Measurements from ENCODE around the gene FSD2.

Gene FSD2, protein sequence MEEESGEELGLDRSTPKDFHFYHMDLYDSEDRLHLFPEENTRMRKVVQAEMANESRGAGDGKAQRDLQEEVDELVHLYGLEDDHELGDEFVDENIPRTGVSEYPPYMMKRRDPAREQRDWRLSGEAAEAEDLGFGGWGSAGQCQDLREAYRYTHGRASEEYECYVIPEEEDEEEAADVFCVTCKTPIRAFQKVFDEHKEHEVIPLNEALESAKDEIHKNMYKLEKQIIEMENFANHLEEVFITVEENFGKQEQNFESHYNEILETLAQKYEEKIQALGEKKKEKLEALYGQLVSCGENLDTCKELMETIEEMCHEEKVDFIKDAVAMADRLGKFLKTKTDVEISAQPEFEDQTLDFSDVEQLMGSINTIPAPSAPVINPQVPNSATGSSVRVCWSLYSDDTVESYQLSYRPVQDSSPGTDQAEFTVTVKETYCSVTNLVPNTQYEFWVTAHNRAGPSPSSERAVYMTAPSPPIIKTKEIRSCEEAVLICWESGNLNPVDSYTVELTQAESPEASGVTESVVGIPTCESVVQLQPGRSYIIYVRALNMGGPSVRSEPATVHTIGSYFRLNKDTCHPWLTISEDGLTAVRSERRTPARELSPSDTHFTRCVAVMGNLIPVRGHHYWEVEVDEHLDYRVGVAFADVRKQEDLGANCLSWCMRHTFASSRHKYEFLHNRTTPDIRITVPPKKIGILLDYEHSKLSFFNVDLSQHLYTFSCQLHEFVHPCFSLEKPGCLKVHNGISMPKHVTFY

DNA sequence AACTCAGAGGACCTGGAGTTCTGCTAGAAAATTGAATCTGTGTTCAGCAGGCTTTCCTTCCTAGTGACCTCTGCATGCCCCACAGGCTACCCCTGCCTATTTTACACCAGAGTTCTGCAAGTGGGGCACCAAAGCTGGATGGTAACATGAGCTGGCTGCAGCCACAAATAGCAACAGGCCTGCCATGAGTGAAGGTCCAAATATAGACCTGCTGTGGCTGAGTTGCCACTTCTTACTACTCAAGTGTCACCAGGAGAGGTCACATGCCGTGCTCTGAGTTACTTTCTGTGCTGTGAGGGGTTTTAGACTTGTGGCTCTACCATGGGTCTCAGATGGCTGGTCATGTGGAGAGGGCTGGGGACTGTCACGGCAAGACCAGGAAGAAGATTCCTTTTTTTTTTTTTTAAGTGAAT lies at the start of gene FSD2:
FSD2 (minus strand) TSS at position 76 of the 413 bp plus-strand sequence. CDS start 18,679 bp downstream, outside the sequence.
- DNase-seq, result peak; percentile 86

DNA sequence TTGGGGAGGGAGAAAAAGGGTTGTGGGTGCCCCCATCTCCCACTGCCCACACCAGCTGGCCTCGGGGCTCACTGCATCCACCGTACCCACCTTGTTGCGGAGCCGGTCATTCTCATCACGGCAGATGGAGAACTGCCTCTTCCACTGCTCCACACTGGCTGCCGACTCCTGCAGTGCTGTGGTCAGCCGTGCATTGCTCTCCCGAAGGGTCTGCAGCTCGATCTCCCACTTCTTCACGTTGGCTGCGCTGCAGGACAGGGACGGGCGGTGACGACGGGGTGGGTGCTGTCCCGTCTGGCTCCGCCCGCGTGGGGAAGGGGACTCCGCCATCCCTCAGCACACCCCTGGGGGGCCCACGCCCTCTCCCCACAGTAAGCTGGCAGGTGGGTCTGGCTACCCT lies 48.7 kb upstream of the FSD2 start:
- no peak for DNase-seq

DNA sequence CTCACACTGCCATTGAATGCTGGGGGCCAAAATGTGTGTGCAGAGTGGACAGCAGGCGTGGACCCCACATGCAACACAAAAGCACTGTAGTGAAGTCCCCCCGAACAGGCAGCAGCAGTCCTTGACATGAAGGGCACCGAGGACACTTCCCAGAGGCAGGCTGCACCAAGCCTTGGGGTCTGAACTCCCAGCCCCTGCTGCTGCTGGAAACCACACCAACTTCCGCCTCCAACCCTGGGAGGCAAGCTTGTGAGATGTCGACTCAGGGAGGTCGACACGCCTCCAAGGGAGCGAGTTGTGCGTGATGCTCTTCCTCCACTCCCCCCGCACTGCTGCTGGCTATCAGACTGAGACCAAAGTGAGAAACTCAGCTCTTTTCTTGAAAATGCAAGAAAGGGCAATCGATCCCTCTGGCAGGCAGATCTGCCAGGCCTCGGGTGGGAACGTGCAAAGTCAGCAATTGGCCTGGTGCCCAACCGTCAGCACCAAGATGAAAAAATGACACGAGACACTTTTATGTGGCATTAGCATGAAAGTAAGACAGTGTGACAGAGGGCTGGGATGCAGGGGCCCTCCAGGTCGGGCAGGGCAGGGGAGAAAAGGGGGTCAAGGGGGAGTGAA lies 47.2 kb upstream of the FSD2 start:
- DNase-seq, result peak; percentile 2

DNA sequence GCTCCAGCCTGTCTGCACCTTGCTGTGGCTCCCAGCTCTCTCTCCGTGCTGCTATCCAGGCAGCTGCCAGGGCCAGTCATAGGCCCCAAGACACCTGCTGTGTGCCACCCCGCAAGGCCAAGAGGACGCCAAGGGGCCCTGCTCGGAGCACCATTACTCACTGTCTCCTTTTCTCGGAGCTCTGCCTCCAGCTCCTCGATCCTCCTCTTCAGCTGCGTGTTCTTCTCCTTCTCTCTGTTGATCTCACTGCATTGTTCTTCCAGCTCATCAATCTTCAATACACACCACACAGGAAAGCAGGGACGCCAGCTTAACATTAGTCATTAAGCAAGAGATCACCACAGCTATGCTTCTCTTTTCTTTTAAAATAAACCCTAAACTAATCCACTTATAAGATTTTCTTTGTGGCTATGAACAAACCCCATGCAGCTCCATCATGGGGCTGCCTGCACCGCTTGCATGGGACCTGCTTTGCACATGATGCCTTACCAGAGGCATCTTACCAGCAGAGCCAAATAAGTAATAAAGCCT lies 46.2 kb upstream of the FSD2 start:
- DNase-seq, result peak; percentile 85

DNA sequence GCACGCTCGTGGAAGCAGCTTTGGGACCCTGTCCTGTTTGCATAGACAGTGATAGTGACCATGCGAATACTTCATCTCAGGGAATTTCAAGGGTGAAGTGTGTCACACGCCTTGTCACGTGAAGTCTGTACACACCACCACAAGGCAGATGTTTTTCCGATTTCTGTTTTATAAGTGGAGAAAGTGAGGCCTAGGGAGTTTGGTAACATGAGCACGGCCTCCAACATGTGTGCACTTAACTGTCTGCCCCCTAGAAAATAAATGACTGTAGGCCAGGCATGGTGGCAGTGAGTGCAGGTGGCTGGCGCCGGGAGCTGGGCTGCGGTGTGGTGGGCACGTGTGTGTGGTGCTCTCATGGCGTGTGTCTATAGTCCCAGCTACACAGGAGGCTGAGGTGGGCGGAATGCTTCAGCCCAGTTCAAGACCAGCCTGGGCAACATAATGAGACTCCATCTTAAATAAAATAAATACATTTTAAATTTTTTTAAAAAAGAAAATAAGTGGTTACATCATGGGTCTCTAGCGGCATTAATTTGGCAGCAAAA lies 45.5 kb upstream of the FSD2 start:
- DNase-seq, result no peak

DNA sequence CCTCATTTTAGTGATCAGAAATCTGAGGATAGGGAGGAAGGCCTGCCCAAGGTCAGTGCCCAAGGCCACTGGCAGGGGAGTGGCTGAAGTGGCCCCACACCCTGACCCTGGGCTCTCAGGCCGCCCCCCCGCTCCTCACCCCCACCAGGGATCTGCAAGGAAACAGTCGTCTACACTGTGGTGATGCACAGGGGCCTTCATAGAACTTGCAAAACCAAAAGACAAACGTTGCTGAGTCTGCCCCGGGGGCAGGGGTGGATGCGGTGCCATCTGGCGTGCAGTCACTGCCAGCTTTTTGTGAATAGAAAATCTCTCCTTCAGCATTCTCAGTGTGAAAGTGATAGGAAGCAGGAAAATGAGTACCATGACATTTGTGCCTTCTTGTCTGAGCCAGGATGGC lies 44.9 kb upstream of the FSD2 start:
- no peak for DNase-seq

DNA sequence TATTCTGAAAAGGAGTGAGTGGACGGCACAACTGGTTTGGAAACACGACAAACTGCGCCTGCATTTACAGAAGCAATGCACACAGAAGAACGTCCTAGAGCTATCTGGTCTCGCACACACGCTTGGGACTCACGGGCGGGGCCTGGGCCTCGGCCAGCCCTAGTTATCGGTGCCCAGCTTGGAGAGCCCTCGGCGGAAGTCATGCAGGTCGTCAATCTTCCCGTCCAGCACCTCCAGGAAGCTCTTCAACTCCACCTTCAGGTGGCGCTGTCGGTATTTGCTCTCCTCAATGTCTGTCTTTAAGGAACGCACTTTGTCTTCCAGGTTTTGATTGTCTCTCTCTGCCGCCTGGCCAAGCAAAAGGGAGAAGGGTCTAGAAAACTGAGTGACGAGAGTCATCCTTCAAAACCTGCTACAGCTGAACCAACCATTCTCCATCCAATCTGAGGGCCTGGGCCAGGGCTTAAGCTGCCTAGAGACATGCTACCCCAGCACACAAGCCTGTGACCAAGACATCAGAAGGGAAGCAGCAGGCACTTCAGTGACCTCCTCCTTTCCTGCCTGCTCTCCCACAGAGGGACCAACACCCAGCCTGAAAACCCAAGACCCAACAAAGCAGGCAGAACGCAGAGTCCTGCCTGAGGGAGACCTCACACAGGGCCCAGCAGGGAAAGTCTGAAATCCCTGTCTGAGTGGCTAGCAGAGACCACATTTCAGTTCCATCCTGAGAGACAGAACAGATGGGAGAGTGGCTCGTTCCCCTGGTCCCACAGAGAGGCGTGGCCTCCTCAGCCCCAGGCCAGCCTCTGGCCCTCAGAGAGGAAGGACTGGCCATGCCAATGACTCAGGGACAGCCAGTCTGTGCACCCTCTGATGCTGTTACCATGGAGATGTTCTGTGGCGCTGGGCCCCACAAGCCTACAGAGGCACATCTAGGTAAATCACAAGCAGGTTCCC lies 44.0 kb upstream of the FSD2 start:
- DNase-seq, result peak; percentile 87

DNA sequence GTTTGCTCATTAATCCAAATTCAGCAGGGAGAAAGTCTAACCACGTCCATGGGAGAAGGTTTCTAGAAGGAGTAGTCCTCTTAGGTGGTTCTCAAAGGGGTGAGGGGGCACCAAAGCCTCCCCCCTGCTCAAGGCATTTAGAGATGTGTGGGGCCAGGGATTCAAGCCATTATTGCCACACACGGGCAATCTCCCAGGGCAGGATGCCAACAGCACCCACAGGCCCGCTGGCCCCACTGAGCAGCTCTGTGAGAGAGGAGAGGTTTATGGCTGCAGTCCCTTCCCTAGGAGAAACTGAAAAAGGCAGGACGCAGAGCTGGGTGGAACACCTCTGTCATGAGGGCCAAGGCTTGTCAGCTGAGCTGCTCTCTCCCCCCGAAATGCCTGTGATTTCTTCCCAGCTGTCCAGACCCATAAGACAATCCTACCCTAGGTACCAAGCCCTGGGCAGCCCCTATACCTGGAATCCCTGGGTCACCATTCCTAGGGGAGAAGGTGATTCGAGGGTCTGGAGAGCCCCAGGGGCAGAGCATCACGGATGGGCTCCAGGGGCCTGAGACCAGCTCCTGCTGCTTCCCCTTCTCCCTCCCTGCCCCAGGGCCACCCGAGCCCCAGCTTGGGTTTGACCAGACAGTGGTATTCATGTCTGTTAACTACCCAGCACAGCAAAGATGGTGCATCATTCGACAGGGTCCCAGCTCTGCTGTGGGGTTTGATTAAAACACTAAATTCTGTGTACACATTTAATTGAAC lies 42.5 kb upstream of the FSD2 start:
- no peak for DNase-seq

DNA sequence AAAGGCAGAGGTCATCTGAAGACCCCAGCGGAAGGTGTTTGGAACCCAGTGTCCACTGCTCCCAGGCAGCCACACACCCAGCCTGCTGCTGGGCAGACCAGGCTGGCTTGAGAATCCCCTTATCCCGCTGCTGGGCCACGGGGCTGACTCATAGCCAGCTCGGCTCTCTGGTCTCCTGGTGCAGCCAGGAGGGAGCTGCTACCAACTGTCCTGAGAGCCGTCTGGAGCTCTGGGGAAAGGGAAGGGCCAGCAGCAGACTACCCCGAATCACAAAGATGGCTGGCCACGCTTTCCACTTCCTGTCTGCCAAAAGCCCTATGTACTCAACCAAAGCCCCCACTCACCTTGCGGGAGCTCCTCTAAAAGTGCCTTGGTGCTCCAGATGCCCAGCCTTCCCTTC lies 41.8 kb upstream of the FSD2 start:
- DNase-seq, result no peak

DNA sequence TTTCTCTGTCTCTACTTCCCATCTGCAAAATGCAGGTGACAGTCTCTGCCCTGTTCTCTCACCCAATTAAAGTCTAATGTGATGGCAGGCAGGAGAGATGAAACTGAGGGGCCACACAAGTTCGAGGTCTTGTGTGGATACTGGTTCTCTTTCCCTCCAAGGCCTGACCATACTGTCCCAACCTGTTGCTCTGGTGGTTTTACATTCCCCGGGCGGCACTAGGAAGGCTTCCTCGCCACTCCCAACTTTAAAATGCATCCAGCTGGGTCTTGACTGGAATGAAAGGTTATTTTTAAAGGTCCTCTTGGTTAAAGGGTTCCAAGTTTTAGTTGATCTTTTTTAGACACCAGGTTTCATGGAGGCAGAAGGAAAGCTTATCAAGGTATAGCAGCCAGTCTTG lies 40.8 kb upstream of the FSD2 start:
- DNase-seq, result no peak

DNA sequence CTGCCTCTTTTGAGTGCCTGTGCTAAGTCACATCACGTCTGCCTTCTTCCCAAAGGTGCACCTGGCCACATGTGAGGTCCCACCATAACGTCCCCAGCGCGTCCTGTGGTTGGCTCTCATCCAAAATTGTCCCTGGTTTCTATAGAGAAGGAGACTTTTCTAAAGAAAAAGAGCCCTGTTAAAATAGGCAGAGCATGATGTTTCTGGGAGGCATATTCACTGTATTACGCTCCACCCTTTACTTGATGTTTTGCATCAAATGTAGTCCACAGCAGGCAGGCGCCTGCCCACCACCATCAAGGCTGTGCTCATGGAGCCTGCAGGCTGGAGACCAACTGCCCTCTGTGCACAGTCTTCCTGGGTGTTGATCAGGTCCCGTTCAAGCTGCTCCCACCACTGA lies 39.8 kb upstream of the FSD2 start:
- DNase-seq, result no peak

DNA sequence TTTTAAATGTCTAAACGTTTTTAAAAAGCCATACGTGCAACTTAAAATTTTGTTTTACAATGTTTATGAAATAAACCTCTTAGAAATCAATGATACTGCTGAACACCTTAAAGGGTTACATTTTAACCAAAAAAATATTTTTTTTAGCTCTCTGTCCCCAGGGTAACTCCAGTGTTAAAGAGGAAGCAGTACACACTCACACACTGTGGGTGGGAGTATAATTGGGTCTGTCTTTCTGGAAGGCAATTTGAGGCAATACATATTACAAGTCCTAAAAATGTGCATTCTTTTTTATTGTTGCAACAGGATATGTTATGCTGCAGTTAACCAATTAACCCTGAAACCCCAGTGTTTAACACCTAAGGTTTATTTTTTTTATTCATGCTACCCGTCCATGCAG lies 37.7 kb upstream of the FSD2 start:
- DNase-seq, result peak; percentile 61

DNA sequence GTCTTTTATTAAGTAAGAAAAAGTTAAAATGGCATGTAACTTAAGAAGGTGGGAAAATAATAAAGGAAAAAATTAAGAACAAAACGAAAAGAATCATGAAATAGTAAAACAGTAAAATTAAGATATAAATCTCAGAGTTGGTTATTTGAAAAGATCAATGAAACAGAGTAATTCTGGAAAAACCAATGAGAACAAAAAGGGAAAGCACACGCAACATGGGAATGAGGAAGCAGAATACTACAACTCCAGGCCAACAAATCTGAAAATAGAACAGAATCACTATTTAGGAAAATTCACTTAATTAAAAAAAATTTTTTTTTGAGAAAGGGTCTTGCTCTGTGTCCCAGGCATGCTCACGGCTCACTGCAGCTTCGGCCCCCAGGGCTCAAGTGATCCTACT lies 34.3 kb upstream of the FSD2 start:
- DNase-seq, result no peak

DNA sequence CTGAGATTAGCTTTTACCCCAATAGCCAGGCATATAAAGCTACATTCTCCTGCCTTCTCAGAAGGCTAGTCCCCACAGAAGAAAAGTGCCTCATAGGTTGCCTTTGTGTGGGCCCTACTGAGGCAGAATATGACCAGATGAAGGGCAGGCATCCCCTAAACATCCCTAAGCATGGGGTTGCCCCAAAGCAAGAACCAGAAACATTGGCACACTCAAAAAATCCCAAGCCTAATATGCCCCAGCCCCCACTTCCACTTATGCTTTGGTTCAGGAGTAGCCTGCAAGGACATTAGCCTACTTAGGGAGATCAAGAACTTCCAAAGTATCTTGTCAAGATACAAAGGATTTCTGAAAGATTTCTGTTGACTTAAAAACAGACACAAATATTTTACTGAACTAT lies 33.3 kb upstream of the FSD2 start:
- DNase-seq, result no peak

DNA sequence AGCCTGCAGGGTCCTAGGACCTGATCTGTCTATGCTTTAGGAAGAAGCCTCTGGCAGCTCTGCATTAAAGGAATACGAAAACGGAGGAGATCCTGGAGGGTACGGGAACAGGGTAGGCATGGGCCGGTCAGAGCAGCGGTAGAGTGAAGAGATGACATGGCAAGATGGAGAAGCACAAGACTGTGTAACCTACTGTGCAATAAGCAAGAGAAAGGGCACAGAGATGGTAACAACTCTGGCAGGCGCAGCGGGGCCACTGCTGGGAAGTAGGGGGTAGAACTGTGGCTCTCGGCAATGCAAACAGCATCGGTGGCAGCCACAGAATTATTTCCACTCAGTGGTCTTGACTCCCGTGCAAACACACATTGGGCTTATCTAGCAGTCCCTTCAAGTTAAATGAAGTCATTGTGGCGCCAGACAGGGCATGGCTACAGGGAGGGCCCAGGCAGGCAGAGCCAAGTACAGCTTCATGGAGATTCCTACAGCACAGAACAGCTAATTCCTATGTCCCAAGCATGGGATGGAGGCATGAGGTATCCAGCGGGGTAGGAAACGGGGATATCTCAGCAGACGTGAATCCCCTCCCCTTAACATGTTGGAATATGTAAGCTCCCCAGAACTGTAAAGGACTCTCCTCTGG lies 32.3 kb upstream of the FSD2 start:
- DNase-seq, result no peak

DNA sequence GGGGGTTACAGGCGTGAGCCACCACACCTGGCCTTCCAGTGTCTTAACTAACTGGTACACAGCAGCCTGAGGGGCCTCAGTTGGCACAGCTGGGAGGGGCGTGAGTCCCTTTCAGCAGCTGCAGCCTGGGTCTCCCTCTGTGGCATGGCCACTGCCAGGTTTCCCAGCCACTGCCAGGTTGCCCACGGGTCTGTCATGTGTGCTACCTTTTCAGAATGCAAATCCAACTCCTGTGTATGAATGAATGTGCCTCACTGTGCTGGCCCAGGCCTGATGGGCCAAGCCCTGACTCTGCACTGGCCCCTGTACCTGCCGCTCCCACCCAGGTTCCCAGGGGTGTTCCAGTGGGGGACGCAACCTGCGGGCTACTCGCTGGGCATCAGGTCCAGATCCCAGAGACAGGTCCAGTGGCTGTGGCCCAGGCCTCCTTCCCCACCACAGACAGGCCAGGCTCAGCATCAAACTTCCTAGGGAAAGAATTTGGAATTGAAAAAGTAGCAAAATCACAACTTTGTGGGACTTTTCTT lies 29.6 kb upstream of the FSD2 start:
- DNase-seq, result no peak

DNA sequence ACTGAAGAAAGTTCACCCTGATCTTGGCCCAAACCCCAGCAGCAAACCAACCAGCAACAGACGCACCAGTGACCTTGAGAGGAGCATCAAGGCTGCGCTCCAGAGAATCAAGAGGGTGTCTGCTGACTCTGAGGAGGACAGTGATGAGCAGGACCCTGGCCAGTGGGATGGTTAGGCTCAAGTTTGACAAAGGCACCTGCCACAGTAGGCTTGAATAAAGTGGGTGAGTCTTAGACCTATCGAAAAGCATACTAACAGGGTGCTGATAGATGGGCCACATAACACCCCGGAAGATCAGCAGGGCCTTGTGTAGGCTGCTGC lies 27.5 kb upstream of the FSD2 start:
- no peak for DNase-seq

DNA sequence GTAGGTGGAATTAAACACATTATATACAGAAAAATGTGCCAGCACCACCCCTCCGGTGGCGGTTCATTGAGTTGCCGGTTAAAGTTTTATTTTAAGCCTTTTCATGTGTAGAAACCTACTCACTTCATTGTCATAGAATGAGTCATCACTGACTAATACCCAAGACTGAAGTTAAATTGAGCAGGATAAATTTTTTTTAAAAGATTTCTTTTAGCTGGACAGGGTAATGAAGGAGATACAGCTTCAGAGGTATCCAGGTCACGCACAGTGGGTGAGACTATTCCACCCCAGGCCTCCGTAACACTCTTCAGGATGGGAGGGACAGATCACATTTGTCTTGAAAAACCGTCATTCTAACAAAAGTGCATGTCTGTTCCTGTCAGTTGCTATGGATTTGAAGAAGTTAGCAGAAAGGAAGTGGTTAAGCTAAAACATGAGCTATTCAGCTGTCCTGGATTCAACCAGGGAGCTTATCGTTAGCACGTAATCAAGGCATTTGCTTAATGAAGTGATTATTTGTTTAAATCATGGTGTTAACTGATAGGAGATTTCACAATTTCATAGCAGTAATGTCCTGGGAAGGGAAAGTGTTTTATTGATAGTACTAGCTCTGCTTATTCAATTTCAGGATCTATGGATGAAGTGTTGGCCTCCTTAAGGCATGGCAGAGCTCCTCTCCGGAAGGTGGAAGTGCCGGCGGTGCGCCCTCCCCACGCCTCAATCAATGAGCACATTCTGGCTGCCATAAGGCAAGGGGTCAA lies 26.9 kb upstream of the FSD2 start:
- peak; percentile 94 for DNase-seq

DNA sequence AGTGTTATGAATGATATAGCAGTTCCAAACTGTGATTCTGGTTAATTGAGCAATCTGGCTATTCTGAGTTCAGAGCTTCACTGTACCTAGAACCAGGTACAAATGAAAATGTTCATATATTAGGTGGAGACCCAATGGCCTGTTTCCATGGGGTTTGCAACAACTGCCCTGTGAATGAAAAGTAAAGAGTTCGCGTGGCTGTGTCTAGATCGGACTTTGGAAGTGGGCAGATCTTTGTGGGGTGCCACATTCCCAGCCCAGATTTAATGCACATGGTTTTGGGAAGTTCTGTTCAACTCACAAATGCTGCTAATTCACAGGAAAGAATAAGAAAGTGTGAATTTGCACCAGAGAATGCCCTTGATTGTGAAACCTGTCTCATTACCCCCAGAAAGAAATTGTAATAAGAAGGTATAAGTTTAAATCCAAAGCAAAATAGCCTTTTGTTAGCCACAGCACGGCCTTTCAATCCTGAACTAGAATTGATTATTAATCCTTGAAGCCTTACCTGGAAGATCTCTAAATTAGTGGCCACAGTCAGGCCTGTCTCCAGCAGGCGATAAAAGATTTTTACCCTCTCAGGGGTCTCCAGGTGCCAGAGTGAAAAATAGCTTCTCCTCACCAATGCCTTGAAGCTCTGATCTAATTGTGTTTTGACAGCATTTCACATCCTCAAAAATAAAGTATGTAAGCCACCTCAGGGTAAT lies 26.2 kb upstream of the FSD2 start:
- no peak for DNase-seq

All from MV-4-11 (cell line).